Measurements from ENCODE around the gene SHH.
A peak's percentile ranks its signal among the peaks of the same experiment; 100 is the strongest.

The SHH gene

DNA sequence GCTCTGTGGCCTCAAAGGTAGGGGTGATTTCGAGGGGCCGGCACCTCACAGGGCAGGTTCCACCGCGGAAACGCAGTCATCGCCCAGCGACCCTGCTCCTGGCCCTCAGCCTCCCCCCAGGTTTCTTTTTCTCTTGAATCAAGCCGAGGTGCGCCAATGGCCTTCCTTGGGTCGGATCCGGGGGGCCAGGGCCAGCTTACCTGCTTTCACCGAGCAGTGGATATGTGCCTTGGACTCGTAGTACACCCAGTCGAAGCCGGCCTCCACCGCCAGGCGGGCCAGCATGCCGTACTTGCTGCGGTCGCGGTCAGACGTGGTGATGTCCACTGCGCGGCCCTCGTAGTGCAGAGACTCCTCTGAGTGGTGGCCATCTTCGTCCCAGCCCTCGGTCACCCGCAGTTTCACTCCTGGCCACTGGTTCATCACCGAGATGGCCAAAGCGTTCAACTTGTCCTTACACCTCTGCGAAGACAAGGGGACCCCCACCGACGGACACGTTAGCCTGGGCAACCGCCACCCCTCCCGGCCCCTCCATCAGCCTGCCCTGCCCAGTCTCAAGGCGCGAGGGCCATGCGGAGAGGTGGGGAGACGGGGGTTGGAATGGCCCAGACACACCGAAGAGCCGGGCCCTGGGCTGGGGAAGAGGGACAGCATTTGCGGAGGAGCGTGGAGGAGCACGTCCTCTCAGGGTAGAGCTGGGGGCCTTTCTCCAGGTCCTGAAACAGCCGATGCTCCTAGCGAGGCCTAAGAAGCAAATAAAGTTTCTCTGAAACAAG lies 6.0 kb downstream of the SHH start:
- no peak for DNase-seq (ENCODE audit: low read depth in 2 of 2)

DNA sequence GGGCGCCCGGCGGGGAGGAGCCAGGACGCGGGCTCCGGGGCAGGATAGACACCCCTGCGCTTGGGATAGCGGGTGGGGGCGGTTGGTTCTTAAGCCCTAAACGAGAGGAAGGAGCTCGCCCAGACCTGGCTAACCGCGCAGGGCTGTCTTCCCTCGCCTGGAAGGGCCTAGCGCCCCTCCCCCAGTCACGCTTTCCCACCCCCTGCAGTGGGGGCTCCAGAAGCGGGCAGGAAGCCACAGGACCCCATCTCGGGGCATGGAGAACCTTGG lies 6.5 kb downstream of the SHH start:
- DNase-seq (ENCODE audit: low read depth in 2 of 2): no peak

DNA sequence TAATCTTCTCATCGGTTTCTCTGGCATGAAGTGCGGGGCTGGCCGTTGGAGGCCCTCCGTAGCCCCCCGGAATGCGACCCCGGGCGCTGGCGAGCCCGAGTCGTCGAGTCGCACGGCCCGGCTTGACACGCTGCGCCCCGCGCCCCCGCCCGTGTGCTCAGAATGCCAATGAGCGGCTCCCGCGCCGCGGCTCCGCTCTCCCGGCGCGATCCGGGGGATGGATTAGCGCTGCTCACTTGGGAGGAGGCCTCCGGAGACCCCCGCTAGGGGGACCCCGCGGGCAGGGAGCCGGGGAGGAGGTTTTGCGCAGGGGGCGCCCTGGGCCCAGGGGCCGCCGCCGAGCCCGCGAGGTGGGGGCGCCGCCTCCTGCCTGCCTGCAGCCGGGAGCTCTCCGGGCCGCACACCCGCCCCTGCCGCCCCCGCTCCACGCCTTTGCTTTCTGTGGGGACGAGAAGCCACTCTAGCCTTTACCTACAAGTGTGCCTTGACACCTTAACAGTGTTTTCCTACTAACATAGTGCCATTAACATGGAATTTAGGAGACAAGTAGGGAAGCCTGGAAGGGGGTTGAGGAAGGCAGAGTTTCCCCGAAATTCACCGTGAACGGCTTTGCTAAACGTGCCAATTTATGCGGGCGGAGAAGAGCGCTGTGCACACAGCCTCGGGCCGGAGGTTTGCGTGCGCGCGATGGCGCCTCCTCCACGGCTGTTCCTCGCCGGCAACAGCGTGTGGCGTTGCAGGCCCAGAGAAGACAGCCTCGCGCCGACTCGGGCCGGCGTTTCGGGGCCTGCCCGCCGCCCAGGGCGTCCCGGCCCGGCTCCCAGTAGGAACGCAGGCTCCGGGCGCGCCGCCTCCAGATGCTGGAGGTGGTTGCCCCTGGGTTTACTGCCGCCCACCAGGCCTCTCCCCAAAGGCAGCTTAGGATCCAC lies 7.1 kb downstream of the SHH start:
- peak; percentile 55 for DNase-seq (ENCODE audit: low read depth in 2 of 2)

DNA sequence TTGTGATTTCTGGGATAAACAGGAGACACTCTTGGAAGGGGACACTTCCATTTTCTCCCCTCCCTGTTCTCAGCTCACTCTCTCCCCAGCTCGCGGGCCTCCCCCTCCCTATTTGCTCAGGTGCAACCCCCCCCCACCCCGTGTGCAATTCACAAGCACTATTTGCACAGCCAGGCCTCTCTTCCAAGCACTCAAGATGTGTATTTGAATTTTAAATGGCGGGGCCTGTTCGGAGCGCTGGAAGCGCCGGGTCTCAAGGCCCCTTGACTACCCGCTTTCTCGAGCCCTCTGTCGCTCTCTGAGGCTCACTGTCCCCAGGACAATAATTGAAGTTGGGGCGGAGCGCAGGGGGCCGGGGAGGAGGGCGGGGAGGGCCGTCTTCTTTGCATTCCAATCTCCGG lies 7.8 kb downstream of the SHH start:
- DNase-seq (ENCODE audit: low read depth in 2 of 2): no peak

DNA sequence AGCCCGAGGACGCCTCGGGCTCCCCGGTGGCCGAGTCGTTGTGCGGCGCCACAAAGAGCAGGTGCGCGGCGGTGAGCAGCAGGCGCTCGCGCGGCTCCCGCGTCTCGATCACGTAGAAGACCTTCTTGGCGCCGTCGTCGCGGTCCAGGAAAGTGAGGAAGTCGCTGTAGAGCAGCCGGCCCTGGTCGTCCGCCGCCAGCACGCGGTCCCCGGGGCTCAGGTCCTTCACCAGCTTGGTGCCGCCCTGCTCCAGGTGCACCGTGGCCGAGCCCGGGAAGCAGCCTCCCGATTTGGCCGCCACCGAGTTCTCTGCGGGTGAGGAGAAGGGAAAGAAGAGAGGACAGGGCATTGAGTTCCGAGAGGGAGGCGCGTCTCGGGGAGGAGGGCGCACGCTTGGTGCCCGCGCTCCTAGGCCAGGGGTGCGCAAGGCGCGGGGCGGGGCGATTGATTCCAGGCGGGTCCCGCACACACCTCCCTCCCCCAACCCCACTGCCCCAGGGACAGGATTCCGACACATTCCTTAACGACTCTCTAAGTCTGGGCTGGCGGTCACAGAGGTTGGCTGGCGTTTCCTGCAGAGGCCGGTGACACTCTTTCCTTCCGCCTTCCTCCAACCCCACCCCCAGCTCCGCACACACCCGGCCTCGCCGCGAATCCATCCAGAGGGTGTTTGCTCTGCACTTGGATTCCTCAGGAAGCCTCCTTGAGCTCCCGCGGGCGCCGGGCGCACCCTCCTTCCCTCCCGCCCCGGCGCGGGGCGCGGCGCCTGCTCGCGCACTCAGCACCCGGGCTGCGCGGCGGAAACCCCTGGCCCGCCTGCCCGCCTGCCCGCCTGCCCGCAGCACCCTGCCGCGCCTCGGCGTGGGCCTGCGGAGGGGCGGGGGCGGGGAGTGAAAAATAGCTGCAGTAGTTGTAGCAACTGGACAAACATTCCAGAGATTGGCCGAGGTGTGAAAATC lies 8.6 kb downstream of the SHH start:
- DNase-seq (ENCODE audit: low read depth in 2 of 2): no peak

DNA sequence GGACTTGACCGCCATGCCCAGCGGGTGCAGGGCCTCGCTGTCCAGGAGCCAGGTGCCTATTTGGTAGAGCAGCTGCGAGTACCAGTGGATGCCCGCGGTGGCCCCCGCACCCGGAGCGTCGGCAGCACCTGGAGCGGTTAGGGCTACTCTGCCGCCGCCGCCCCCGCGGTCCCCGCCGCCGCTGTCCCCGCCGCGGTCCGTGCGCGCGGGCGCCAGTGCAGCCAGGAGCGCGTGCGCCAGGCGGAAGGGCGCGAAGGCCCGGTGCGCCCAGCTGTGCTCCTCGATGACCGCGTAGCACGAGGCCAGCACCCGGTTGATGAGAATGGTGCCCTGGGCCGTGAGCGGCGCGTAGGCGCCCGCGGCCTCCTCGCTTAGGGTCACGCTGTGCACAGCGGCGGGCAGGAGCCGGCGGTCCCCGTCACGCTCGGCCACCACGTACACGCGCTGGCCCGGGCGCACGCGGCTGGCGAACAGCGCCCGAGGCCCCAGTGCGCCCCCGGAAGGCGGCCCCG lies 9.3 kb downstream of the SHH start:
- DNase-seq (ENCODE audit: low read depth in 2 of 2): no peak

DNA sequence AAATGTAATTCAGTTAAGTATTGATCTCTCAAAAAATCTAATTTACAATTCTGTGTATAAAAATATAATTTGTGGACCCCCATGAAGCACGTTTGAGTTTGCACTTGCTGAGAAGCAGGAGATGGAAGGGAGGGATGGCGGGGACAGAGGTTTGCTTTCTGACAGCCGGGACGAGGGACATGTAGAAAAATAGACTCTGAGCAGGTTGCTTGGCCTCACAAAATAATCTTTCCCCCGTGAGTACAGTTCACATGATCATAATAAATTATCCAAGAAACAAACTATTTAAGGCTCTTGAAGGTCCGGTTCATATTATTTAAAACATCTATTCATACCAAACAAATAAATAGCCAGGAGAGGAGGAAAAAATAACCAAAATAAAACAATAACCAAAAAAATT lies 10.0 kb downstream of the SHH start:
- no peak for DNase-seq (ENCODE audit: low read depth in 2 of 2)

DNA sequence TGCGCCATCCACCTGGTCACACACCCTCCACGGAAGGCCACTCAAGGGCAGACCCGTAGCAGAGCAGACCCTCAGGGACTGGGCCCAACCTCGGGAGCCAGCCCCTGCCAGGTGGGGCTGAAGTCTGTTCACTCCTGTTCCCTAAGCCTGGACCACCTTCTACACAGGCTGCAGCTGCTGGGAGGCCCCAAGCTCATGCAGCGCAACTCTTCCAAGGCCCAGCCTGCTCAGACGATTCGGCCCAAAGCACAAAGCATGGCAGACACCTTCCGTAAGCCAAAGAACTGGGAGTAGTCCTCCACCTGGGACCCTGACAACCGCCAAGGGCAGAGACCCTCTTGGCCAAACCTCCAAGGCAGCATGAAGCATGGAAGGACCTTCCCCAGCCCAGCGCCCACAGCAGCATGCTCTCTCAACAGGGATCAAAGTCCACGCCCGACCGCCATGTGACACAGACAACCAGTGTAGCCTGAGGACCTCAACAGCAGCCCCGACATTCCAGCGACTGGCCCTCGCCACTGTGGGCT lies 11.5 kb downstream of the SHH start:
- no peak for DNase-seq (ENCODE audit: low read depth in 2 of 2)

DNA sequence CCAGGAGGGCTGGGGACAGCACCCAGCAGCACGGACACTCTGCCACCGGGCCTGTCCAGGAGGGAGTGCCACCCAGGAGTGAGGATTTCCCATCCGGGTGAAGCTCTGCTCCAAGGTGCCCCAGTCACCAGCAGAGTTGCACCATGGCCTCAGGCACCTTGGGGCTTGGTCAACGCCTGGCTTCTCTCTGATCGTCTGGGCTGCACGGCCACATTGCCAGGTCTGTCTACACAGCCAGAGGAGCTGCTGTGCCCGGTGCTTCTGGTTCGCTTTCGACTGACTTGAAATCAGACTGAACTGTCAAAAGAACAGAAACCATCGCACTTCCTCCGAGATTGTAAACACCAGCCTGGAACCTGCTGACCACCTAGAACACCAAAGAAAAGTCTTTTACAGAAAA lies 12.0 kb downstream of the SHH start:
- DNase-seq (ENCODE audit: low read depth in 2 of 2): no peak

DNA sequence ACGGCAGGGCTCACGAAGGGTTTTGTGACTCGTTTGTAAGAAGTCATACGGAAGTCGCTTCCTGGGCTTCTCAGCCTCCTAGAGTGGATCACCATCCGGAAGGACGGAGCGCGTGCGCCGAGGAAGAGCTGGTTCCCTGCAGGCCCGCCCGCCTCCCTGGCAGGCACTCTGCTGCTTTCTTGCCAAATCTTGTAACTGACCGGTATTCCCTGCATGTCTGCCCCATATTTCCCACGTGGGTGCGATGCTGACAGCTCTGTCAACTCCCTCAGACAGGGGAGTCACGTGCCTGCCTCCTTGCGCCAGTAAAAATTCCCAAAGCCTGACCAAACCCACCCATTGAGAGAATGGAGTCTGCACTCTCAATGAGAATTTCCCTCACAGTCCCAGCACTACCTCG lies 12.7 kb downstream of the SHH start:
- no peak for DNase-seq (ENCODE audit: low read depth in 2 of 2)

DNA sequence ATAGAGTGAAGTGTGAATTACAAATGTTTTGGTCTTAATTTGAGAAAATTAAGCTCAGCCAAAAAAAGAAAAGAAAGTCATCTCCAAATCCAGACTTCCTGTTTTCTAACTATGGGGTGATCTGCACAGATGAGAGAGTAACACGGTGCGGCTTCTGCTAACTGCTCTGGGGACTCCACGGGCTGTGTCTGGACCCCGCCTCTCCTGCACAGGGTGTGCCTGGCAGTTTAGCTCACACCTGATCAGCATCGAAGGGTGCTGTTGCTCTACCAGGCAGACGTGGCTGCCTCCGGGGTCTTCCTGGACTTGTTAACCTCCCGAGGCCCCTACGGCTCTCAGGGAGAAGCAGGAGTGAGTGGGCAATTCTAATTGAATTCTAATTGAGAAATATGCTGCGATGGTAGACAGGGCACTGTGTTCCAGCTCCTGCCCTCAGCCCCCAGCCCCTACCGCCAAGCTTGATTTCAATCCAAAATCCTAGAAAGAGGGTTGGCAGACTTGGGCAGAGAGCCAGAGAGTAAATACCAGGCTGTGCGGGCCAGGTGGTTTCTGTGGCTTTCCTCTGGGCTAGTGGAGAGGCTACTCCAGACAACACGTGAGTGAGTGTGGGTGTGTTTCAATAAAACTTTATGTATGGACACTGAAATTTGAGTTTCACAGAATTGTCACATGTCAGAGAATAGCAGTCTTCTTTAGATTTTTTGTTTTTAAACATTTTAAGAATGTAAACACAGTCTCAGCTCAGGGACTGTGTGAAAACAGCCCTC lies 13.4 kb downstream of the SHH start:
- DNase-seq (ENCODE audit: low read depth in 2 of 2): no peak

DNA sequence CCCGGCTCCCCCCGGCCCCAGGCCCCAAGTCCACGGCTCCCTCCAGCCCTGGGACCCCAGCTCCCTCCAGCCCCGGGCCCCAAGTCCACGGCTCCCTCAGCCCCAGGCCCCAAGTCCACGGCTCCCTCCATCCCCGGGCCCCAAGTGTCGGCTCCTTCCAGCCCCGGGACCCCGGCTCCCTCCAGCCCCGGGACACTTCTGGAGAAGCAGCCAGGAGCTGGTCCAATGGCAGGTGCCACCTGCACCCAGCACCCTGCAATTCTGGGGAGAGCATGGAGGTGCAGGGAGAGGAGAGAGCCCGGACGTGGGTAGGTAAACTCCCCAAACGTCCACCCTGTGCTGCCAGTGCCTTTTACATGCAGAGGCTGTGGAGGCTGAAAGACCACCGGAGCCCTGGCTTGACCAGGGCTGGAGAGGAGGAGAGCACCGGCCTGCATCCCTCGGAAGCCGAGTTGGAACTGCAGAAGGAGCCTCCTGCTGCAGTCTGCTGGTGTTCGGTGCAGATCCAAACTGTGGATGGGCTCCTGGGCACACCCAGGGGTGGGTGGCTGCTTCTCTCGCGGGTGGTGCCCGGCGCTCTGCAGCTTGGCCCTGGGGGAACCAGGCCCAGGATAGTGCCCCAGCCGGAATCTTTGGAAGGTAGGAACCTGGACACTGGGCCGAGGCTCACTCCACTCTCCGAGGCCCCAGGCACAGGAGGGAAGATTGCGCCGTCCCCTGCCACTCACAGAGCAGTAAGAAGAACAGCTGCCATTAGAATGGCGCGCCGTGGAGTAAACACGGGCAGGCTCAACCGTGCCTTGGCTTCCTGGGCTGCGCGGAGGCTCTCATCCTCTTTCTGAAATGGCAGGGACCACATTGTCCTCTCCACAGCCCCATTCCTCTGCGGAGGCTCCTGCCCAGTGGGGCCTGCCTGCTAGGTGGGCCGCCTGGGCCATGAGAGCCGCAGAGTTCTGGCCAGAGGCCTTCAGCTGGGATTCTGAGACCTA lies 14.7 kb downstream of the SHH start:
- DNase-seq (ENCODE audit: low read depth in 2 of 2): no peak

DNA sequence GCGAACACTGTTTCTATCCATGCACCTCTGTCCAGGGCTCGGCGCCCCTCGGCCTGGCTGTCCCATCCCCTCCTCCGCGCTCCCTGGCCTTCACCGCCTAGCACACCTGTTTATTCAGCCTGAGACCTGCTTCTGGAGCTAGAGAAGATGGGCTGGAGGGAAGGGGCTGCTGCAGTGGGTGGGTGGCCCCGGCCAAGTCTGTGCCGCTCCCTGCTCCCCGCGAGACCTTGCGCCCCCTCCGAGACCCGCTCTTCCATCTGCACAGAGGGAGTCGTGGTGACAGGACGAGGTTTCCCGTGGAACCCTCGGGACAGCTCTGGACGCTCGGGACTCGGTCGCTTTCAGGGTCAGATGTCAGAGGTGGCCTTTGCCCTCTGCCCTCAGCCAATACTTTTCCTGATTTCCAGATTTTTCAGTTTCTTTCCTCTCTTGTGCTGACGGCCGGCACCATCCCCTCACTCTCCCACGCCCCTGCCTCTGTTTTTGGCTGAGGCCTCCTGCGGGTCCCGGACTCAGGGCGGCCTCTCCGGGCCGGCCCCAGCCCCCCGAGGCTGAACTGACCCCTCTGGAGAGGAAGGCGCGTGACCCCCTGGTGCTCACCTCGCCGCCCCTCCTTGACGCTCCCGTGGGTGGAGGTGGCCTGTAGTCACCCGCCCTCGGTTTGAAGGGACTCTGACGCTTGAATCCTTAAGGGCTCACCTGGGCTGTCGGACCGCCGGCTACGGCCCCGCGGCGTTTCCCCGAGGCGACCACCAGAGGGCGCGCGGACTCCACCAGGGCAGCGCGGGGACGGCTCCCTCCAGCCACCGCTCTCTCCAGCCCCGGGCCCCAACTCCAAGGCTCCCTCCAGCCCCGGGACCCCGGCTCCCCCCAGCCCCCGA lies 15.6 kb downstream of the SHH start:
- DNase-seq (ENCODE audit: low read depth in 2 of 2): peak; percentile 56 to 73

DNA sequence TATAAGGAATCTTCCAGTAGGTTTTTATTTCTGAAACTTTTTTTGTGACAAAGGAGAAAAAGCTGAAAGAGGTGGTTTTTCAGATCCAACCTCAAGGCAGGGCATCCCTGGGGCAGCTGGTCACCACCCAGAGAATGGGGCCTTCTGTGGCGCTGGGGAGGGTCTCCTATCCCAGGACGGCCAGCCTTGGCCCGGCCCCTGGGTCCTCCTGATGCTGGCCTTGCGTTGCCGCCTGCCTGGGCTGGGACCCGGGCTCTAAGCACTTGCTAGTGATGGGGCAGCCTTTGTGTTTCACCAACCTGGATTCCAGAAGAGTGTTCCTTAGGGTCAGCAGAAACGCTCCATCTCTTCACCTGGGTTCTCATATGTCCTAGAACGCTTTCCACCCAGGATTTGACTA lies 16.3 kb downstream of the SHH start:
- no peak for DNase-seq (ENCODE audit: low read depth in 2 of 2)

DNA sequence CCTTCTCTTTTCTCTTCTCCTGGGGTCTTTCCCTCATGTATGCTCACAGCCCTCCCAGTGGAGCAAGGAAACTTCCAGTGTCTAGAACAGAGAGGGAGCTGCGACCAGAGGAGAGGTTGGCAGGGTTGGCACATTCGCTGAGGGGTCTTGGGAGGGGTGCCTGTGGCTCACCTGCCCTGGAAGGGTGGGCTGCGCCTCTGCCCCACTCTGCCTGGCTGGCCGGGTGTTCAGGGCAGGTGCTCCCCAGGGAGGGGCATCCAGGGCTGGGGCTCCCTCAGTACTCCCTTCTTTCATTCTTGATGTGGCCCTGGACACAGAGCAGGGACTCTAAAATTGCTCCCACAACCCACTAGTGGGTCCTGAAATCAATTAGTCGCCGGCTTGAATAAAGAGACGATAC lies 16.9 kb downstream of the SHH start:
- DNase-seq (ENCODE audit: low read depth in 2 of 2): no peak

DNA sequence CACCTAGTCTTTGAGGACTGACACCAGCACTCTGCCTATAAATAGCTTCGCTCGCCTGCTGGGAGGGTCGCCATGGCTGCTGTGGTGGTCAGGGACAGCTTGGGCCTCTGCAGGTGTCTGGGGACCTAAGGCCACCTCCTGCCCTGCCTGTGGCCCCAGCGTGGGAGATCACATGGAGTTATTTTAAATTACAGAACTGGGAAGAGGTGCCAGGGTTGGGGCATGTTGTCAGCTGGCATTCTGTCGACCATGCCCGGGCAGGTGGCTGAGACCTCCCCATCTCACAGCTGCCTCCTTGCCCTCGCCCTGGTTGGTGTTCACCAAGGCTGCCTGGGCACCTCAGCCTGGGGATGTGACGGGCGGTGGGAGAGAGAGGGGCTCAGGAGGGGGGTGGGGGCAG lies 18.1 kb downstream of the SHH start:
- no peak for DNase-seq (ENCODE audit: low read depth in 2 of 2)

DNA sequence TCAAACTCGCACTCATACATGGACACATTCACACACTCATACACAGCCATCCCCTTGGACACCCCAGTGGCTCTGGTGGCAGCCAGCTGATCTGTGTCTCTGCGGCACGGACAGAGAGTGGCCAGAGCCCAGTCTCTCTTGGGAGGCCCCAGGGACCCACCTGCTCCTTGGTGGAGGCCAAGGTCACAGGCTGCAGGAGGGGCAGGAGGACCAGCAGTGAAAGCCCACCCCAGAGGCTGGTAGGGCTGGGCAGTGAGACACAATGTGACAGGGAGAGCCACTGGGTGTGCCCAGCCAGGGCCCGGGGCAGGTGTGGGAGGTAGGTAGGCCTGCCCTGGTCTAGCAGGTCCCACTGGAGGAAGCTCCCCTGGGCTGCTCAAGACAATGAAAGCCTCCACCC lies 18.5 kb downstream of the SHH start:
- DNase-seq (ENCODE audit: low read depth in 2 of 2): no peak

DNA sequence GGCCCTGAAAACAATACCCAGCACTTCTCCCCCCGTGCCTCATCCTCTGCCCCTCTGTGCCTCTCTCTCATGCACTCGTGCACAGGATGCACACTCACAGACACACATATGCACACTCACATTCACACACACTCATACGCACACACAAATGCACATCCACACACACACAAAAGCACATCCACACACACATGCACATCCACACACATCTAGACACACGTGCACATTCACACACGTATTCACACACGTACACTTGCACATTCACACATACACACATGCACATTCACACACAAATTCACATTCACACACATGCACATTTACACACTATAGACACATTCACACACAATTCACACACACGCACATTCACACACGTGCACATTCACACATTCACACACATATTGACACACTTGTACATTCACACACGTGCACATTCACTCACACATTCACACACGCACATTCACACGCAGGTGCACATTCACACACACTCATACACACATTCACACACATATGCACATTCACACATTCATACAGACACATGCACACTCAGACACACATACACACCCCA lies 19.2 kb downstream of the SHH start:
- no peak for DNase-seq (ENCODE audit: low read depth in 2 of 2)

All from stimulated activated CD4-positive, alpha-beta T cell treated with anti-CD3 and anti-CD28 coated beads, Interleukin-4, amount 100 ng/mL, for 48 hours (primary cell).